Vagina (tissue), 2 donors: ENCODE results near the gene JMJD7. TPM values are rescaled to one million over a fixed set of nuclear protein-coding genes. Genes with fewer than 3 reads are reported as not detected.

Experiments used
- DNase-seq, 2 donors: peaks; one replicate each; pipeline ENCODE4 v3.0.0-alpha.2; 2017; ENCODE audit errors: extremely low spot score in 2 of 2
- H3K27ac ChIP-seq: fragments of 200-600 bp; sonication (generic); one replicate; pipeline ENCODE4 v1.5.1; 2019
- H3K27me3 ChIP-seq: fragments of 200-600 bp; sonication (generic); one replicate; pipeline ENCODE4 v1.5.1; 2019
- H3K36me3 ChIP-seq, 2 donors: fragments of 200-600 bp; sonication (generic); one replicate each; pipeline ENCODE4 v1.5.1; 2017 to 2019
- H3K4me1 ChIP-seq: fragments of 200-600 bp; sonication (generic); one replicate; pipeline ENCODE4 v1.5.1; 2019
- H3K4me3 ChIP-seq, 2 donors: fragments of 200-600 bp; sonication (generic); 1 replicate in 1 of 2; 2 replicates in 1 of 2; pipeline ENCODE4 v1.5.1; 2016 to 2019
- H3K9me3 ChIP-seq: fragments of 200-600 bp; sonication (generic); one replicate; pipeline ENCODE4 v1.5.1; 2019
- POLR2A ChIP-seq, 2 donors: fragments of 450-650 bp; IDR thresholded peaks; one replicate each; pipeline ENCODE4 v1.6.1; 2017; ENCODE audit warnings: antibody characterized with exemption in 2 of 2, mild to moderate bottlenecking in 2 of 2, moderate library complexity in 2 of 2
- POLR2AphosphoS5 ChIP-seq, 2 donors: sonication (generic); formaldehyde crosslinking; IDR thresholded peaks; one replicate each; pipeline ENCODE4 v1.9.0; 2017; ENCODE audit warnings: antibody characterized with exemption in 2 of 2, mild to moderate bottlenecking in 2 of 2, low read depth in 1 of 2; ENCODE audit not compliant: insufficient read depth in 1 of 2
- intact Hi-C: fragments of 100-400 bp; cut with DNase I; formaldehyde crosslinking; loops from one replicate; pipeline ENCODE4 v1.15.1; 2023
- total RNA-seq: library from RNA; depleted of rRNA; stranded (reverse); fragments of >200 nt; gene quantifications from one replicate; pipeline ENCODE4 v1.2.3, GENCODE V29; 2016
- TF ChIP-seq, protein P1 (sequence below), 3 experiments: fragments of 450-650 bp in 2 of 3; fragments of 200-600 bp in 1 of 3; sonication (generic) in 1 of 3; IDR thresholded peaks; one replicate each; pipeline ENCODE4 v1.5.1; 2017 to 2019; ENCODE audit warnings: antibody characterized with exemption in 3 of 3, mild to moderate bottlenecking in 2 of 3, moderate library complexity in 2 of 3

Gene JMJD7
- total RNA-seq, 1 donor from 2014 or later = 26.3 TPM

DNA sequence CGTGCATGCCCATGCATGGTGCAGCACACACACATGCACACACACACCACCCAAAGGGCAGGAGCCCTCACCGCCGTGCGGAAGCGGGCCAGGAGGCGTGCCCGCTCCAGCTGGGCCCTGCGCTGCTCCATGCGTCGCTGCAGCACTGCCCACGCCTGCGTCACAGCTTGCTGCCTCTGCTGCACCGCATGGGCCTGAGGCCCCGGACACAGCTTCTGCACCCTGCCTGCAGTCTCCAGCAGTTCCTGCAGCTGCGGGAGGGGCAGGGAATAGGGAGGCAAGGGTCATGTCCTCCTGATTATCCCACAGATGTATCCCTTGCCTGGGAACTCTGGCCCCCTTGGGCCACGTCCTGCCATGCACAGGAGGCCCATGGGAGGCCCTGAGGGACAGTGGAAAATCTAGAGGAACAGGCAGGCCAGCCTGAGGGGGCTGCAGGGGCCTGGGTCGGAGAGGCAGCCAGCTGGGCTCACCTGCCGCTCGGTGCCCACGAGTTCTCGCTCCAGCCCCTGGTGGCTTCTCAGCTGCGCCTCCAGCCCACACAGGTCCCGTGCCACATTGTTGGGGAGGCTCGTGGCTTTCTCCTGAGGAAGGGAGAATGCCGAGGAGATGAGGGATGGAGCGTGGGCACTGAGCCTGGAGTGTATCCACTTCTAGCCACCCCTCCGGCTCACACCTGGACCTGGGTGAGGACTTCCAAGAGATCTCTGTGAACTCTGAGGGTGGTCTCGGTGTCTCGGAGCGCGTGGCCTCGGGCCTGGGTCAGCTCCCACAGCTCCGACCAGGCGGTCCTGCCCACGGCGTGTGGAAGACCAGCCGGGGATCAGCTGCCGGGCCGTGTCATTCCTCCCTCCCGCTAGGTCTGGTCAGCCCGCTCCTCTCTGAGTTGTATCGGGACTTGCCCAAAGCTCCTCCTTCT lies 42.1 kb downstream of the JMJD7 start:
- no peak overlapping the region for H3K4me3 ChIP-seq
- H3K27ac ChIP-seq = no peak overlapping the region
- H3K36me3 ChIP-seq = no peaks in the 10 kb centered on the region
- no peak for DNase-seq
- TF ChIP-seq POLR2A (IDR thresholded peaks at IDR 0.05) (no peak), POLR2AphosphoS5 (IDR thresholded peaks at IDR 0.05; ENCODE audit: insufficient read depth in 1 of 2, low read depth in 1 of 2) (no peak)
- TF ChIP-seq, protein P1, sequence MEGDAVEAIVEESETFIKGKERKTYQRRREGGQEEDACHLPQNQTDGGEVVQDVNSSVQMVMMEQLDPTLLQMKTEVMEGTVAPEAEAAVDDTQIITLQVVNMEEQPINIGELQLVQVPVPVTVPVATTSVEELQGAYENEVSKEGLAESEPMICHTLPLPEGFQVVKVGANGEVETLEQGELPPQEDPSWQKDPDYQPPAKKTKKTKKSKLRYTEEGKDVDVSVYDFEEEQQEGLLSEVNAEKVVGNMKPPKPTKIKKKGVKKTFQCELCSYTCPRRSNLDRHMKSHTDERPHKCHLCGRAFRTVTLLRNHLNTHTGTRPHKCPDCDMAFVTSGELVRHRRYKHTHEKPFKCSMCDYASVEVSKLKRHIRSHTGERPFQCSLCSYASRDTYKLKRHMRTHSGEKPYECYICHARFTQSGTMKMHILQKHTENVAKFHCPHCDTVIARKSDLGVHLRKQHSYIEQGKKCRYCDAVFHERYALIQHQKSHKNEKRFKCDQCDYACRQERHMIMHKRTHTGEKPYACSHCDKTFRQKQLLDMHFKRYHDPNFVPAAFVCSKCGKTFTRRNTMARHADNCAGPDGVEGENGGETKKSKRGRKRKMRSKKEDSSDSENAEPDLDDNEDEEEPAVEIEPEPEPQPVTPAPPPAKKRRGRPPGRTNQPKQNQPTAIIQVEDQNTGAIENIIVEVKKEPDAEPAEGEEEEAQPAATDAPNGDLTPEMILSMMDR (IDR thresholded peaks at IDR 0.05) = no peak
- intact Hi-C loops = no loop called here
- no peaks in the 10 kb centered on the region for H3K27me3 ChIP-seq
- H3K9me3 ChIP-seq = no peaks in the 10 kb centered on the region
- H3K4me1 ChIP-seq = no peaks in the 10 kb centered on the region

DNA sequence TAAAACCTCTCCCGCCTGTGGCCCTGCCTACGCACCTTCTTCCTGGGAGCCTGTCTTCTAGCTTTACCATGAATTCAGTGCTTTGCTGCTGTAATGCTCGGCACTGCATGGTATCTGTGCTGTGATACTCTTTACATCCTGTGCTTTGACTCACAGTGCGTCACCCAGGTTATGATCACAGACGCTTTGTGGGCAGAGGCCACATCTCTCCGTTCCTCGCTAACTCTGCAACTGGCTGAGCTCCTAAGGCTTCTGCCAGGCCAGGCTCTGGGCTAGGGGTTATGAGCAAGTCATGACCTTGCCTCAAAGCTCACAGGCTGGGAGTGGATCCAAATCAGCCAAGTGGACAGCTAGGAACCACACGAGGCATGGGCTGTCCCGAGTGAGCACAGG lies 42.8 kb downstream of the JMJD7 start:
- H3K4me3 ChIP-seq = no peak overlapping the region
- H3K36me3 ChIP-seq = no peaks in the 10 kb centered on the region
- intact Hi-C loops = no loop called here
- no peak overlapping the region for H3K27ac ChIP-seq
- TF ChIP-seq, protein P1 (IDR thresholded peaks at IDR 0.05) = no peak
- no peak for TF ChIP-seq POLR2AphosphoS5 (IDR thresholded peaks at IDR 0.05; ENCODE audit: insufficient read depth in 1 of 2, low read depth in 1 of 2)
- TF ChIP-seq POLR2A (IDR thresholded peaks at IDR 0.05) = no peak
- no peaks in the 10 kb centered on the region for H3K4me1 ChIP-seq
- no peak for DNase-seq
- H3K9me3 ChIP-seq = no peaks in the 10 kb centered on the region
- H3K27me3 ChIP-seq = no peaks in the 10 kb centered on the region

DNA sequence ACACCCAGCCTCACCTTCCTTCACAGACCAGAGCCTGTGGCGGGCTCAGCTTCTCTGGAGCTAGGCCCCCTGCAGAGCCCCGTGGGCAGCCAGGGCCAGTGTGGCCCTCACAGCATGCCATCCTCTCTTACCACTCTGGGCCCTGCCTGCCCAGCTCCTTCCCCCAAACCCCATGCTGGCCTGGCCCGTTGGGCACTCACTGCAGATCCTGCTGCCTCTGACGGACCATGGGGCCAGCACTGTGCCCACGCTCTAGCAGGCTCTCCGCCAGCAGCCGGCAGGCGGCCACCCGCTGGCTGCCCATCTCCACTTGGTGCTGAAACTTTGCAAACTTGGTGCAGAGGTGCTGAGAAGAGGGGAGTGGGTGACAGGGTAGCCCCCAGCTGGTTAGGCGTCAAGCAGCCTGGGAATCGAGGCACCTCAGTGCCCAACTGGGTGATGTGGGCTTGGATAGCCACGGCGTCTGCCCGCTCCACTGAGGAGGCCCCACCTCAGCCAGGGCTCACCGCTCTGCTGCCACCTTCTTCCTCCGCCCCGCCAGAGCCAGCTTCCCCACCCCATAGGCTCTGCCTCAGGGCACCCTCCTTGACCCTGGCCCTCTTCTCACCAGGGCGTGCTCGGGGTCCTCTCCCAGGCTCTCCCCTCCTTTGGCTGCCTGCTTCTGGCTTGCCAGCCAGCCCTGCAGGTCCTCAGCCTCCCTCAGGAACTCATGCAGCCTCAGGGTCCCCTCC lies 43.4 kb downstream of the JMJD7 start:
- no peak overlapping the region for H3K27ac ChIP-seq
- intact Hi-C loops = no loop called here
- TF ChIP-seq, protein P1 (IDR thresholded peaks at IDR 0.05) = no peak
- TF ChIP-seq POLR2A (IDR thresholded peaks at IDR 0.05) = no peak
- no peak for TF ChIP-seq POLR2AphosphoS5 (IDR thresholded peaks at IDR 0.05; ENCODE audit: insufficient read depth in 1 of 2, low read depth in 1 of 2)

DNA sequence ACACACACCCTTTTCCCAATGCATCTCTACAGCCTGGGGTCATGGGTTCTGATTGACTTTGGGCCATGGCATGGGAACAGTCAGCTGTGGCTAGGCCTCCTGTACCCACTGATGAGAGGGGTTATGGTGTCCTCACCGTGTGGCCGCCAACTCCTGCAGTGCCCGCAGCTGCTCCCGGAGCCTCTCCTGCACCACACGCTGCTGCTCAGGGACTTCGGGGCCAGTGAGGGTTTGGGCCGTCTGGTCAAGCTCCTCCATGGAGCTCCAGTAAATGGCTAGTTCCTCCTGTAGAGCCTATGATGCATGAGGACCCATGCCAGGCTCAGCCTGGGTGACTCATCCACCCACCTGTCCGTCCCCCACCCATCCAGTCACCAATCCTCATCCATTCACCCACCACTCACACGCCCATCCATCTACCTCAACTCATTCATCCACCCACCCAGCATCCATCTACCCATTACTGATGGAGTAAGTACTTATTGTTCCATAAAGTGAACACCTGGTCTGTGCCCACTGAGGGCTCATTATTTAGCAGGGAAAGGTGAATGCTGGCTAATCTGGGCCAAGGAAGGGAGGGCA lies 44.4 kb downstream of the JMJD7 start:
- H3K9me3 ChIP-seq = no peaks in the 10 kb centered on the region
- no peak for DNase-seq
- TF ChIP-seq, protein P1 (IDR thresholded peaks at IDR 0.05) = no peak
- TF ChIP-seq POLR2A (IDR thresholded peaks at IDR 0.05) = no peak
- no peak for TF ChIP-seq POLR2AphosphoS5 (IDR thresholded peaks at IDR 0.05; ENCODE audit: insufficient read depth in 1 of 2, low read depth in 1 of 2)
- H3K4me1 ChIP-seq = no peaks in the 10 kb centered on the region
- H3K4me3 ChIP-seq = no peak overlapping the region
- no peaks in the 10 kb centered on the region for H3K27me3 ChIP-seq
- no peak overlapping the region for H3K27ac ChIP-seq
- intact Hi-C loops = no loop called here
- no peaks in the 10 kb centered on the region for H3K36me3 ChIP-seq

More for the DNA sequence above, 43.4 kb downstream of the JMJD7 start:
- H3K36me3 ChIP-seq = no peaks in the 10 kb centered on the region
- no peaks in the 10 kb centered on the region for H3K4me1 ChIP-seq
- H3K9me3 ChIP-seq = no peaks in the 10 kb centered on the region
- DNase-seq = no peak
- H3K4me3 ChIP-seq = no peak overlapping the region
- H3K27me3 ChIP-seq = no peaks in the 10 kb centered on the region
